GM18511 (cell line): ENCODE results near the gene RNF41.
"Not testable (repeated sequence)": the region's sequence is repeated elsewhere in the genome, so short reads cannot be mapped to it uniquely, and the experiment has no call there.

ENCODE experiments used
- ATAC-seq: cut with Tn5 transposase; IDR thresholded peaks from one replicate; pipeline ENCODE4 v1.9.1; 2021; ENCODE audit warnings: mild to moderate bottlenecking, moderate library complexity; ENCODE audit not compliant: unreplicated experiment

The RNF41 gene

DNA sequence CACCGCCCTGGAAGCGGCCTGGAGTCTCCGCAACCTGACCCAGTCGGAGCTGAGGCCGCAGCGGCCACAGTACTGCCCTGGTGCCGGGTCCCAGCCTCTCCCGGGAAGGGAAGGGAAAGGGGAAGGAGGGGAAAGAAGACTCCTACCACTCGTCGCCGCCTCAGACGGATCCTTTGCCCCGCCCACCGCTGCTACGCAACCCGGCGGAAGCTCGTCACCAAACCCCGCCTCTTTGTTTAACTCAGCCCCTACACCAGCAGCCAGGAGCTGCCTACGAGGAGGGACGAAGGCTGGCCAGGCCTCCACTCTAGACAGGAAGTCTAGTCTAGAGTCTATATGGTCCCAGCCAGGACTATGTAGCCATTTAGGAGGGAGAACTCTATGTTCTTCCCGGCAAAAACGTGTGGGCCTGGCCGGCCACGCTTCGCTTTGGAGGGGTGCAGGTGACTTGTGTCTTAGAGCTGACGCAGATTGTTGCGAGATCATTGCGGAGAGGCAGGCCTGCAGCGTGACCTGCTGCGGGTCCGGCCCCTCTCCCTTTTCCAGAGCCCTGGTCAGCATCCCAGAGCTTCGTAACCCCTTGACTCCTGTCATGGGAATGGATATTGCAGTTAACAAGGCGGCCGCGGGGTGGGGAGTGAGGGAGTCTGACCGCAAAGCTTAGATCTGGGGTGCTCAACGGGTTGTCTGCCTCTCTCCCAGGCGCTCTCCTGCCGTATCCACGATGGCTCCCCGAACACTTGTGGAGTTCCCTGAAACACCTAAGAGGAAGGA lies at the start of gene RNF41:
Gene RNF41, minus strand, starts transcription at position 166 of the 774 bp plus-strand sequence. CDS start 7,875 bp downstream, outside the sequence.
- peak; percentile 85 for ATAC-seq

DNA sequence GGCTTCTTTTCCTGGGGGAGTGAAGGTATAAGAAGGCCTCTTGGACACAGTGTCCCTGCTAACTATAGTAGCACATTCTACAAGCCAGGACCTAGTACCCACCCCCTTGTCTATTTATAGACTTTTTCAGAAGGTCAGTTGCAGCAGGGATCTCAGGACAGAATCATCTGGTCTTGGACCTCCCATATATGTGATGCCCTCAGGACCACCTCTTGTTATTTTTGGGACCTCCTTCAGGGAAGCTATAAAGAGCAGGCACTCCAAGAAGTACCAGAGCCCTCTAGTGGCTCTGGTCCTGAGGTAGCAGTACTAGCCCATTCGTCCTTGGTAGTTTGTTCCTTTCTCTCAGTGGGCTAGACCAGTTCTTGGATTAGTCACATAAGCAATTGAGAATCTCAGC lies 49.3 kb upstream of the RNF41 start:
- ATAC-seq, result no peak

- peak; percentile 28 for ATAC-seq
Measured at GRCh38 chr12:56267443-56268071, 45.8 kb upstream of the RNF41 start.

DNA sequence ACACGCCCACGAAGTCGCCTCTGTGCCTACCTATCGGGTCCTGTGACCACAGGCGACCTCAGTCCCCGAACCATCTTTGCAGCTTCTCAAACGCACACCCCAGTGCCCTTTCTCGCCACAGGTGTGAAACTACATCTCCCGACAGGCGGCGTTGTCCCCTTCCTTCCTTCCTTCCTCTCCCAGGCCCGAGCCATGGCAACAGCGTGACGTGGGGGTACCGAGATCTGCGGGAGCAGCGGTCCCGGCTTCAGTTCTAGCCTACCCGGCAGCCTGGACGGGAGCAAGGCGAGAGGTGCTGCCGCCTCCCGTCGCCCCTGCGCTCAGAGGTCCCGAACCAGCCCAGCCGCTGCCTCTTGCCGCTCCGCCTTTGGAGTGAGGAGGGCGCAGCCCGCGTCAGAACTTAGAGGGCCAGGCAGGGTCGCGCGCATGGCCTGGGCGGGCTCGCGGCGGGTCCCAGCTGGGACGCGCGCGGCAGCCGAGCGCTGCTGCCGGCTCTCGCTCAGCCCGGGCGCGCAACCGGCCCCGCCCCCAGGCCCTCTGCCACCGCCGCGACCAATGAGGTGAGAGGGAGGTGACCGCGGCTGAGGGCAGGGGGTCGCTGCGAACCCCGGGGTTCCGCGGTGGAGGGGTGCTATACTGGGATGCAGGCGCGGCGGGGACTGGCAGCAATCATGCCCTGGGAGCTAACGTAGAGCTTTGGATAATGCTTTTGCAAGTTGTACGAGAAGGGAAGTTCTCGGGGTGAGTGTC lies 45.1 kb upstream of the RNF41 start, which contains the start of gene COQ10A:
Gene COQ10A, plus strand, starts transcription at position 250 of the 750 bp plus-strand sequence. Its CDS starts 177 bp downstream, at position 427.
- peak; percentile 92 for ATAC-seq

- ATAC-seq, result not testable (repeated sequence)
Measured at GRCh38 chr12:56266068-56266692, 44.5 kb upstream of the RNF41 start.

DNA sequence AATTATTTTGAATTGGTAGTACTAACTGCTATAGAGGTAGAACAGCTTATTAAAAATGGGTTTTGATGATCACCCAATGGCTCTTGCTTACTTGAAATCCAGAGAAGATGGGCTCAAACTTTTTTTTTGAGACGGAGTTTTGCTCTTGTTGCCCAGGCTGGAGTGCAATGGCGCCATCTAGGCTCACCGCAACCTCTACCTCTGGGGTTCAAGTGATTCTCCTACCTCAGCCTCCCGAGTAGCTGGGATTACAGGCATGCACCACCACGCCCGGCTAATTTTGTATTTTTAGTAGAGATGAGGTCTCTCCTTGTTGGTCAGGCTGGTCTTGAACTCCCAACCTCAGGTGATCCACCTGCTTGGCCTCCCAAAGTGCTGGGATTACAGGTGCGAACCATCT lies 41.2 kb upstream of the RNF41 start:
- not testable (repeated sequence) for ATAC-seq

DNA sequence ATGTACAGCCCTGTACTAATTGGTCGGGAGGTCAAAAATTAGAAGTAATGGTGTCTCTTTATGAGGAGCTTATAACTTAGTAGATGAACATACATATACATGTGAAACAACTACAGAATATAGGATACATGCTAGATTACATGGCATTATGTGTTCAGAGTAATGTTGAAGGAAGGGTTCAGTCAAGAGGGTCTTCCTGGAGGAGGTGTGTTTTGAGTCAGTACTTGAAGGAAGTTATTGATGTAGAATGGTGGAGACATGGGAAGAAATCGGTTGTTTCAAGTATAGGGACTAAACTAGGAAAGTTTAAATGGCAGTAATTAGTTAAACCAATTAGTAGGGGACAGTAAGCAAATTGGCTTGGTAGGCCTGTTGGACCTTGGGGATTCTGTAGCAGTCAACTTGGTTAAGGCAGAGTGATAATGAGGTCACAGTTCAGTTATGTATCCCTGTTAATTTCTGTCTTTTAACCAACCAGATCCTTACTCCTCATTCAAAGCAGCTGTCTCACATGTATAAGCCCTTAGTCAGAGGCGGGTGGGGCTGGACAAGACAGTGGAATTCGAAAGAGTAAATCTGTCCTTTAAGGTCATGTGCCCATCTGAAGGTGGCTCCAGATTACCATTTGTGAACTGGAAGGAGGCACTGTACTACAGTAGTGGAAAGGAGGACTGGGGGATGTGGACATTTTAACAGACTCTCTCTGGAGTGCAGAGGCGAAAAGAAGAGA lies 39.9 kb upstream of the RNF41 start:
- ATAC-seq, result no peak

GRCh38 chr12:56260921-56261320 lies 39.2 kb upstream of the RNF41 start:
- no peak for ATAC-seq

DNA sequence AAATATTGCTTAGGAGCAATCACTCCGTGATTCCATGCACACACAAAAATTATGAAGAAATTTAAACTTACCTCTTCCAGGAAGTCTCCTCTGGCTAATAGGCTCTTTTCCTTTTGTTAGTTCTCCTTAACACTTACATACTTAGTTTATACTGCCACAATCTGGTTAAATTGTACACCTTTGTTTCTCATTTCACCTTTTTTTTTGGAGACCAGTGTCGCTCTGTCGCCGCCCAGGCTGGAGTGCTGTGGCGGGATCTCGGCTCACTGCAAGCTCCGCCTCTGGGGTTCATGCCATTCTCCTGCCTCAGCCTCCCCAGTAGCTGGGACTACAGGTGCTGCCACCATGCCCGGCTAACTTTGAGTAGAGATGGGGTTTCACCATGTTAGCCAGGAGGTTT lies 38.7 kb upstream of the RNF41 start:
- no peak for ATAC-seq

GRCh38 chr12:56258820-56259183 lies 37.1 kb upstream of the RNF41 start:
- ATAC-seq, result no peak

GRCh38 chr12:56258068-56258819 lies 36.5 kb upstream of the RNF41 start, which contains the start of gene ANKRD52:
Gene ANKRD52 (minus strand): TSS chr12:56258384. CDS start chr12:56258269, 115 bp downstream.
- peak; percentile 92 for ATAC-seq

DNA sequence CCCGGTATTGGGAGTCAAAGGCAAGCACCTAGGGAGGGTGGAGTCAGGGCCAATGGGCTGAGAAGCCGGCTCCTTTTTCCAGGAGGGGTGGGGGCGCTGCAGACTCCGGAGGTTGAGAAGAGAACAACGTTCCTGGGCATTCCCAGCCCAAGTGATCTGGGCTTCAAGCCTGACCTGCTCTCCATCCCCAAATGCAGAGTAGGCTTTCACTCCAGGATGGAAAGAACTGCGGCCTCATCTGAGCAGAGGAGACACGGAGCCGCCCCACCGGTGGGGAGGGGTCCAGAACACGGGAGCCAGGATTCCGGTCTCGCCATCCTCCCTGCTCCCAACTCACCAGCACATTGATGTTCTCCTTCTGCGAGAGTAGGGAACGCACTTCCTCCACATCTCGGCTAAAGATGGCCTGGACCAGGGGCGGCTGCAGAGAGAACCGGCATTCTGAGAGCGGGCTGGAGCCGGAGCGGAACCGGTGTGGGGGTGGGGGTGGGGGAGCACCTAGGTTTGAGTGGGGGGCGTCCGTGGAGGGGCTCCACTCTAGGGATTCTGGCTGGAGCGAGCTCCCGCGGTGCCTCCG lies 35.9 kb upstream of the RNF41 start:
- ATAC-seq, result peak; percentile 27

DNA sequence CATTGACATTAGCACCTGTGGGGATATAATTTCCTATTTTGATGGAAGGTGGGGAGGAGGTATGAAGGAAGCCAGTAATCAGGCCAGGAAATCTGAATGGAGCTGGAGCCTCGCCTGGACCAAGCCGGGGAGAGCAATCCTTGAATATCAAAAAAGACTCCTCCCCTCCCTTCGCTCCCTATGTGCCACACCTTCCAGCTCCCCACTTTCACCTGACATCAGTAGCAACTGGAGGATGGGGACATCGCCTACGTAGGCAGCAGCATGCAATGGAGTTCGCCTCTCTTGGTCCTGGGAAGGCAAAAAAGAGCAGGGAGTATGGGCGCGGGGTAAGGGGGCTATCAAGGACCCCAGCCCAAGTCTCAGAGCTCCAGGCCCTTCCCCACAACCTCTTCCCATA lies 35.3 kb upstream of the RNF41 start:
- no peak for ATAC-seq

DNA sequence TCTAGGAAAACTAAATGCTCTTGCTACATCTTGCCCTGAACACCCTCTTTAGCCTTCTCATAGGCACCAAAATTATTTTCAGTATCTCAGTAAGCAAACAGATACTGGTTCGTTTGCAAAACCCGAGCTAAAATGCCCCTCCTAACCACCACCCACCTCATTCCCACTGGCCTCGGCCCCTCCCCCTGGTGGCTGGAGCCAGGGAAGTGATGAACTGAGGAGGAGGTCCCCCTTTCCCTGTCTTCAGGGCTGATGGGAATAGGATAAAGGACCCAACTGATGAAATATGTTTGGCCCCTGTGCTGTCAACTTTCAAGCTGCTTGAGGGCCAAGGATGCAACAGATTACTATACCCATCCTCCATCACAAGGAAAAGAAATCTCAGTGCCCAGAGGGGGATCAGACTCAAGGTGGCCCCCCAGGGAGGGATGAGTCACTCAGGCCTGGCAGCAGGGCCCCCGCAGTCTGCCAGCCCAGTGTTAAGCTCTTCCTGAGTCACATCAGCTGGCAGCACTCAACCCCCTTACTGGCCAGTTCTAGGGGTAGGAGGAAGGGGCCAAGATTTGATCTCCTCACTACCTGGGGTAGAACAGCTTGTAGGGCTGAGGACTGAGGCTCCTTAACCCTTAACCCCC lies 34.7 kb upstream of the RNF41 start:
- ATAC-seq, result no peak

GRCh38 chr12:56255671-56256070 lies 33.9 kb upstream of the RNF41 start:
- no peak for ATAC-seq

GRCh38 chr12:56253091-56253490 lies 31.4 kb upstream of the RNF41 start:
- no peak for ATAC-seq

DNA sequence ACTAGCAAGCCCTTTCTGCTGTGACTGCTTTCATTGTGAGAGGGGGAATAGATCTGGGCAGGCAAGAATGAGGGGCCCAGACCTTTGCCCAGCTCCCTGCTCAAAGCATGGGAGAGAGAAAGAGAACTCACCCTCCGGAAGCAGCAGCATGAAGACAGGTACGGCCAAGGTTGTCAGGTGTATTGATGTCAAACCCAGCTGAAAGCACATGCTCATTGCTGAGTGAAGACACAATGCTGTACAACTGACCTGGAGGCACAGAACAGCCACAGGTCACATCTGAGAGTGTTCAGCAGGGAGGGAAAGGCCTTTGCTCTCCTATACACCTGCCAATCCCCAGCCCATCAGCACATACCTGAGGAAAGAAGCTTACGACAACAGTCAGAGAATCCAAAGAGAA lies 30.9 kb upstream of the RNF41 start:
- no peak for ATAC-seq

- no peak for ATAC-seq
Measured at GRCh38 chr12:56248711-56249110, 27.0 kb upstream of the RNF41 start.

- ATAC-seq, result no peak
Measured at GRCh38 chr12:56247923-56248322, 26.2 kb upstream of the RNF41 start.
